Panc1 (cell line): Measurements from ENCODE around the gene PLCB1.

Experiments used
- POLR2AphosphoS5 ChIP-seq: IDR thresholded peaks from 2 replicates; pipeline ENCODE4 v1.6.1; 2012; ENCODE audit warnings: mild to moderate bottlenecking, low read depth, low read length, moderate library complexity
- TCF7L2 ChIP-seq: IDR thresholded peaks from 2 replicates; pipeline ENCODE4 v1.6.1; 2011; ENCODE audit warnings: mild to moderate bottlenecking, low read depth, low read length, inconsistent platforms
- TF ChIP-seq, protein P1 (sequence below): fragments of 450-650 bp; IDR thresholded peaks from 2 replicates; pipeline ENCODE4 v1.5.1; 2017; ENCODE audit warnings: mild to moderate bottlenecking

DNA sequence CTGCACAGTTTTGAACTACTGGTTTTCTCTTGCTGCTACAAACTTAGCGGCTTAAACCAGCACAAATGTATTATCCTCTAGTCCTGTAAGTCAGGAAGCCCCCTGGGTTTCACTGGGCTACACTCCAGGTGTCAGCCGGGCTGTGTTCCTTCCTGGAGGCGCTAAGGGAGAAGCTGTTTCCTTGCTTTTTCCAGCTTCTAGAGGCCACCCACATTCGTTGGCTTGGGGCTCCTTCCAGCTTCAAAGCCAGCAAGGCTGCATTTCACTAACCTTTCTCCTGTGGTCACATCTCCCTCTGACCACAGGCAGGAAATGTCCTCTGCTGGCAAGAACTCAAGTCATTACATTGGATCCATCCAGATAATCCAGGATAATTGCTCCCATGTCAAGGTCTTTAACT, 586.2 kb downstream of the PLCB1 start:
- TF ChIP-seq POLR2AphosphoS5 (no peak), TCF7L2 (no peak)
- TF ChIP-seq, protein P1, sequence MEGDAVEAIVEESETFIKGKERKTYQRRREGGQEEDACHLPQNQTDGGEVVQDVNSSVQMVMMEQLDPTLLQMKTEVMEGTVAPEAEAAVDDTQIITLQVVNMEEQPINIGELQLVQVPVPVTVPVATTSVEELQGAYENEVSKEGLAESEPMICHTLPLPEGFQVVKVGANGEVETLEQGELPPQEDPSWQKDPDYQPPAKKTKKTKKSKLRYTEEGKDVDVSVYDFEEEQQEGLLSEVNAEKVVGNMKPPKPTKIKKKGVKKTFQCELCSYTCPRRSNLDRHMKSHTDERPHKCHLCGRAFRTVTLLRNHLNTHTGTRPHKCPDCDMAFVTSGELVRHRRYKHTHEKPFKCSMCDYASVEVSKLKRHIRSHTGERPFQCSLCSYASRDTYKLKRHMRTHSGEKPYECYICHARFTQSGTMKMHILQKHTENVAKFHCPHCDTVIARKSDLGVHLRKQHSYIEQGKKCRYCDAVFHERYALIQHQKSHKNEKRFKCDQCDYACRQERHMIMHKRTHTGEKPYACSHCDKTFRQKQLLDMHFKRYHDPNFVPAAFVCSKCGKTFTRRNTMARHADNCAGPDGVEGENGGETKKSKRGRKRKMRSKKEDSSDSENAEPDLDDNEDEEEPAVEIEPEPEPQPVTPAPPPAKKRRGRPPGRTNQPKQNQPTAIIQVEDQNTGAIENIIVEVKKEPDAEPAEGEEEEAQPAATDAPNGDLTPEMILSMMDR: no peak
